ENCODE data around the gene SPAM1.

DNA sequence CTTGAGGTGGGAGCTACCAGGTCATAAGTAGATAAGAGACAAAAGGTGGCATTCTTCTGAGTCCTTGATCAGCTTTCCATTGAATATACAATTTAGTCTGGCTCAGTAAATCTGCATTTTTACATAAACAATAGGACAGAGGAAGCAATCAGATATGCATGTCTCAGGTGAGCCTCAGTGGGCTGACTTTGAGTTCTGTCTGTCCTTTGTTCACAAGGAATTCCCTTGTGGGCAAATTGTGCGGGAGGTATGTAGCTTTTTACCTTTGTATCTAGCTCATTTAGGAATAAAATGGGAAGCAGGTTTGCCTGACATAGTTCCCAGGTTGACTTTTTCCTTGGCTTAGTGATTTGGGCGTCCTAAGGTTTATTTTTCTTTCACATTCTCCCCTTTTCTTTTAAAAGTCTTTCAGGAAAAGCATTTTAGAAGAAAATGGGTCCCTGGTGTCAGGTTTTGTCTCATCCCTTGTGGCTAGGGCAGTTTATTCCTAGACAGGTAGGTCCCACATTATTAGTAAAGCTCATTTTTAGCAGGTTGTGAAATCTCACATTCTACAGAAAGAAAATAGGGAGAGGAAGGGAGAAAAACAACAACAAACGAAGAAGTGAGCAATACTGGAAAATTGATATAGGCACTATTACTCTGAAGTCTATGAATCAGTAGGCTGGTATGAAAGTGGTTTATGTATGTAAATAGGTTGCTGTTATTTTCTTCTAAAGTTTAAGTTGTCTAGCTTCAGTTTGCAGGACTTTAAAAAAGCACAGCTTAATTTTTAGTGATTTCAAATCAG is 16.5 kb downstream of the SPAM1 start:
- TF ChIP-seq, protein P1, sequence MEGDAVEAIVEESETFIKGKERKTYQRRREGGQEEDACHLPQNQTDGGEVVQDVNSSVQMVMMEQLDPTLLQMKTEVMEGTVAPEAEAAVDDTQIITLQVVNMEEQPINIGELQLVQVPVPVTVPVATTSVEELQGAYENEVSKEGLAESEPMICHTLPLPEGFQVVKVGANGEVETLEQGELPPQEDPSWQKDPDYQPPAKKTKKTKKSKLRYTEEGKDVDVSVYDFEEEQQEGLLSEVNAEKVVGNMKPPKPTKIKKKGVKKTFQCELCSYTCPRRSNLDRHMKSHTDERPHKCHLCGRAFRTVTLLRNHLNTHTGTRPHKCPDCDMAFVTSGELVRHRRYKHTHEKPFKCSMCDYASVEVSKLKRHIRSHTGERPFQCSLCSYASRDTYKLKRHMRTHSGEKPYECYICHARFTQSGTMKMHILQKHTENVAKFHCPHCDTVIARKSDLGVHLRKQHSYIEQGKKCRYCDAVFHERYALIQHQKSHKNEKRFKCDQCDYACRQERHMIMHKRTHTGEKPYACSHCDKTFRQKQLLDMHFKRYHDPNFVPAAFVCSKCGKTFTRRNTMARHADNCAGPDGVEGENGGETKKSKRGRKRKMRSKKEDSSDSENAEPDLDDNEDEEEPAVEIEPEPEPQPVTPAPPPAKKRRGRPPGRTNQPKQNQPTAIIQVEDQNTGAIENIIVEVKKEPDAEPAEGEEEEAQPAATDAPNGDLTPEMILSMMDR (IDR thresholded peaks at IDR 0.05), result no peak
- TF ChIP-seq POLR2AphosphoS5 (IDR thresholded peaks at IDR 0.05) (no peak), POLR2A (IDR thresholded peaks at IDR 0.05) (no peak)

All from prostate gland (tissue), 2 donors.